Erythroblast (primary cell): ENCODE results near the gene GARIN5A.

Source experiments
- GATA1 ChIP-seq: IDR thresholded peaks from 2 replicates; pipeline ENCODE4 v1.6.1; 2011; ENCODE audit warnings: low read depth, mild to moderate bottlenecking, control low read depth, low read length, moderate library complexity
- POLR2A ChIP-seq: IDR thresholded peaks from 2 replicates; pipeline ENCODE4 v1.6.1; 2011; ENCODE audit warnings: mild to moderate bottlenecking, low read length

DNA sequence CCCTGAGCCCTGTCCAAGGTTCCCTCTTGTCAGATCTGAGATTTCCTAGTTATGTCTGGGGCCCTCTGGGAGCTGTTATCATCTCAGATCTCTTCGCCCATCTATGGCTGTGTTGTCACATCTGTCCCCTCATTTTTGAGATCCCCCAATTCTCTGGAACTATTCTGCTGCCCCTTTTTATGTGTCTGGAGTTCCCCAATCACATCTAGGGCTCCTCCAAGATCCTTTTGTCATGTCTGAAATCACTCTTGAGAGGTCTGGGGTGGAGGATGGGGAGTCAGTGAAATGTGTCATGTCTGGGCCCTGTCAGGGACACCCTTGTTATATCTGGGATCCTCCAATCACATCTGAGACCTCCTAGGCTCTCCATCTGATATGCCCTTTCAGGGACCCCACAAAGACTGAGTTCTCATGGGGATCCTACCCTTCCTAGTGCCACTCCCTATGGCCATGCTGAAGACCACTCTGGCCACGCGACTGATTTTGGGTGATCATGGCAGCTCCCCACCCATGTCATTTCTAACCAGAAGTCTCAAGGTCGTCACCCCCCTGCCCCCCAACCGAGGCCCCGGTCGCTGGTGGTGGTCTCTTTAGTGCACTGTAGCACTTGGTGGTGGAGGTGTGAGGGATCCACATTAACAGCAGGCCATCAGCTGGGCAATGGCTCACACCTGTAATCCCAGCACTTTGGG is 47.7 kb downstream of the GARIN5A start:
- no peak for TF ChIP-seq GATA1
- no peak for TF ChIP-seq POLR2A
